Activated CD8-positive, alpha-beta memory T cell treated with anti-CD3 and anti-CD28 coated beads, Interleukin-2, amount 10 ng/mL, durations not matched to agents 7 days and 5 days (primary cell): ENCODE measurements around the gene SLC5A5. TPM values are rescaled to one million over a fixed set of nuclear protein-coding genes. Genes with fewer than 3 reads are reported as not detected.
A peak's percentile ranks its signal among the peaks of the same experiment; 100 is the strongest.

Source experiments
- ATAC-seq: fragments of 150-1000 bp; cut with Tn5 transposase; one replicate; pipeline ENCODE4 v1.10.0; 2021; ENCODE audit warnings: moderate library complexity
- CTCF ChIA-PET: fragments of 350-600 bp; sonication (Branson Sonifier 250); formaldehyde crosslinking; loops from one replicate; lab custom pipeline; 2021; ENCODE audit warnings: antibody characterized with exemption; lab: Charles Lee
- DNase-seq: peaks from one replicate; pipeline ENCODE4 v3.0.0-alpha.2; 2020
- H3K27ac Mint-ChIP-seq: one replicate; pipeline ENCODE4 v1.8.0; 2021; ENCODE audit warnings: mild to moderate bottlenecking, mixed read lengths
- H3K27me3 Mint-ChIP-seq: one replicate; pipeline ENCODE4 v1.8.0; 2021; ENCODE audit warnings: mixed read lengths
- H3K36me3 Mint-ChIP-seq: one replicate; pipeline ENCODE4 v1.8.0; 2021; ENCODE audit warnings: mild to moderate bottlenecking, mixed read lengths
- H3K4me1 Mint-ChIP-seq: one replicate; pipeline ENCODE4 v1.8.0; 2021; ENCODE audit warnings: mixed read lengths
- H3K4me3 Mint-ChIP-seq: one replicate; pipeline ENCODE4 v1.8.0; 2021; ENCODE audit warnings: mild to moderate bottlenecking, moderate library complexity, mixed read lengths
- H3K9me3 Mint-ChIP-seq: one replicate; pipeline ENCODE4 v1.8.0; 2022; ENCODE audit warnings: low read depth, mixed read lengths
- total RNA-seq, 2 experiments: library from RNA; stranded (reverse); gene quantifications; one replicate each; pipeline ENCODE4 v1.2.3, GENCODE V29; 2021

The SLC5A5 gene
- under 1 TPM; 0.59 to 0.73 TPM for total RNA-seq

GRCh38 chr19:17871878-17872250 lies at the start of gene SLC5A5:
TSS of gene SLC5A5 (plus strand) at chr19:17871945. CDS start at chr19:17872320, 375 bp downstream.
- H3K27me3 Mint-ChIP-seq = peaks cover 2% of the 10 kb centered on the region
- peaks cover 22% of the 10 kb centered on the region for H3K4me1 Mint-ChIP-seq
- CTCF ChIA-PET = interaction anchor here (0.6 to 5.0 kb wide), 8 partner anchors 8 to 126 kb away, joined by 3 to 55 read pairs (median 4); partner anchors contain the start of genes CCDC124 and RPL18A
- ATAC-seq = peak; percentile 8
- peak within 1 kb of the TSS; percentile 77 for H3K4me3 Mint-ChIP-seq
- DNase-seq = no peak
- peak within 1 kb of the TSS; percentile 64 for H3K27ac Mint-ChIP-seq
- no peaks in the 10 kb centered on the region for H3K9me3 Mint-ChIP-seq
- H3K36me3 Mint-ChIP-seq = no peaks in the 10 kb centered on the region

GRCh38 chr19:17824339-17824738 lies 47.4 kb upstream of the SLC5A5 start:
- Mint-ChIP-seq H3K4me1 (no peaks in the 10 kb centered on the region), H3K27ac (no peak overlapping the region), H3K36me3 (peaks cover 25% of the 10 kb centered on the region), H3K27me3 (no peaks in the 10 kb centered on the region), H3K9me3 (no peaks in the 10 kb centered on the region), H3K4me3 (no peak overlapping the region)
- CTCF ChIA-PET = interaction anchor here (1.0 to 1.1 kb wide), 2 partner anchors 11 to 433 kb away, joined by 3 read pairs; no protein-coding TSS in a partner anchor
- DNase-seq (no peak), ATAC-seq (no peak)

- Mint-ChIP-seq H3K4me1 (no peaks in the 10 kb centered on the region), H3K4me3 (no peak overlapping the region), H3K27me3 (no peaks in the 10 kb centered on the region), H3K9me3 (no peaks in the 10 kb centered on the region), H3K36me3 (peaks cover 39% of the 10 kb centered on the region), H3K27ac (no peak overlapping the region)
- no peak for DNase-seq
- ATAC-seq = no peak
- CTCF ChIA-PET = interaction anchor here (0.6 to 1.1 kb wide), 2 partner anchors 29 to 114 kb away, joined by 3 to 4 read pairs; no protein-coding TSS in a partner anchor
Observed at GRCh38 chr19:17826508-17827056, 45.2 kb upstream of the SLC5A5 start.

- DNase-seq = no peak
- Mint-ChIP-seq H3K27me3 (no peaks in the 10 kb centered on the region), H3K36me3 (peaks cover 64% of the 10 kb centered on the region), H3K27ac (no peak overlapping the region), H3K4me1 (peaks cover 6% of the 10 kb centered on the region), H3K9me3 (peaks cover 3% of the 10 kb centered on the region), H3K4me3 (no peak overlapping the region)
- ATAC-seq = no peak
- CTCF ChIA-PET = interaction anchor here (0.7 to 1.5 kb wide), 2 partner anchors 29 to 103 kb away, joined by 3 to 4 read pairs; partner anchors contain the start of gene RPL18A
Observed at GRCh38 chr19:17829855-17830566, 41.7 kb upstream of the SLC5A5 start.

GRCh38 chr19:17830567-17831418 lies 41.0 kb upstream of the SLC5A5 start:
- no peak overlapping the region for H3K27ac Mint-ChIP-seq
- ATAC-seq (peak; percentile 76), DNase-seq (peak; percentile 65)
- no peak overlapping the region for H3K4me3 Mint-ChIP-seq
- H3K27me3 Mint-ChIP-seq = no peaks in the 10 kb centered on the region
- H3K36me3 Mint-ChIP-seq = peaks cover 69% of the 10 kb centered on the region
- H3K4me1 Mint-ChIP-seq = peaks cover 14% of the 10 kb centered on the region
- CTCF ChIA-PET = interaction anchor here (1.5 kb wide), 1 partner anchor 104 kb away, joined by 3 read pairs; no protein-coding TSS in a partner anchor
- peaks cover 3% of the 10 kb centered on the region for H3K9me3 Mint-ChIP-seq

- Mint-ChIP-seq H3K27me3 (no peaks in the 10 kb centered on the region), H3K27ac (no peak overlapping the region), H3K36me3 (peaks cover 69% of the 10 kb centered on the region), H3K4me1 (peaks cover 16% of the 10 kb centered on the region), H3K9me3 (peaks cover 3% of the 10 kb centered on the region), H3K4me3 (no peak overlapping the region)
- ATAC-seq (no peak), DNase-seq (no peak)
- CTCF ChIA-PET = interaction anchor here (1.4 to 1.5 kb wide), 2 partner anchors 24 to 128 kb away, joined by 3 to 4 read pairs; no protein-coding TSS in a partner anchor
Observed at GRCh38 chr19:17831419-17831888, 40.3 kb upstream of the SLC5A5 start.

GRCh38 chr19:17832443-17833208 lies 39.1 kb upstream of the SLC5A5 start:
- CTCF ChIA-PET = interaction anchor here (1.0 to 1.5 kb wide), 3 partner anchors 13 to 129 kb away, joined by 3 to 5 read pairs (median 4); no protein-coding TSS in a partner anchor
- Mint-ChIP-seq H3K9me3 (peaks cover 3% of the 10 kb centered on the region), H3K36me3 (peaks cover 71% of the 10 kb centered on the region), H3K27ac (no peak overlapping the region), H3K4me1 (peaks cover 16% of the 10 kb centered on the region), H3K27me3 (no peaks in the 10 kb centered on the region), H3K4me3 (no peak overlapping the region)
- ATAC-seq (no peak), DNase-seq (no peak)

- H3K9me3 Mint-ChIP-seq = peaks cover 3% of the 10 kb centered on the region
- CTCF ChIA-PET = interaction anchor here (1.2 kb wide), 1 partner anchor 13 kb away, joined by 3 read pairs; the partner anchor contains the start of gene INSL3
- peak; percentile 64 for DNase-seq
- H3K27ac Mint-ChIP-seq = no peak overlapping the region
- no peaks in the 10 kb centered on the region for H3K27me3 Mint-ChIP-seq
- peaks cover 18% of the 10 kb centered on the region for H3K4me1 Mint-ChIP-seq
- peaks cover 70% of the 10 kb centered on the region for H3K36me3 Mint-ChIP-seq
- no peak overlapping the region for H3K4me3 Mint-ChIP-seq
- peak; percentile 17 for ATAC-seq
Observed at GRCh38 chr19:17834350-17835181, 37.2 kb upstream of the SLC5A5 start.

GRCh38 chr19:17835182-17836006 lies 36.4 kb upstream of the SLC5A5 start:
- Mint-ChIP-seq H3K4me1 (peaks cover 18% of the 10 kb centered on the region), H3K4me3 (no peak overlapping the region), H3K9me3 (peaks cover 3% of the 10 kb centered on the region), H3K27me3 (no peaks in the 10 kb centered on the region), H3K27ac (peak overlapping the region; percentile 35), H3K36me3 (peaks cover 70% of the 10 kb centered on the region)
- ATAC-seq = no peak
- no peak for DNase-seq
- CTCF ChIA-PET = interaction anchor here (1.0 kb wide), 1 partner anchor 85 kb away, joined by 3 read pairs; the partner anchor contains the start of gene FCHO1

- H3K27ac Mint-ChIP-seq = no peak overlapping the region
- no peak for ATAC-seq
- H3K4me1 Mint-ChIP-seq = peaks cover 18% of the 10 kb centered on the region
- no peak overlapping the region for H3K4me3 Mint-ChIP-seq
- CTCF ChIA-PET = no interaction called here
- DNase-seq = no peak
- no peaks in the 10 kb centered on the region for H3K27me3 Mint-ChIP-seq
- H3K9me3 Mint-ChIP-seq = peaks cover 3% of the 10 kb centered on the region
- H3K36me3 Mint-ChIP-seq = peaks cover 68% of the 10 kb centered on the region
Observed at GRCh38 chr19:17836530-17836929, 35.2 kb upstream of the SLC5A5 start.

GRCh38 chr19:17837972-17838371 lies 33.8 kb upstream of the SLC5A5 start:
- Mint-ChIP-seq H3K9me3 (no peaks in the 10 kb centered on the region), H3K27me3 (no peaks in the 10 kb centered on the region), H3K27ac (no peak overlapping the region), H3K36me3 (peaks cover 64% of the 10 kb centered on the region), H3K4me1 (peaks cover 18% of the 10 kb centered on the region), H3K4me3 (no peak overlapping the region)
- ATAC-seq (no peak), DNase-seq (no peak)
- CTCF ChIA-PET = interaction anchor here (0.7 kb wide), 1 partner anchor 56 kb away, joined by 4 read pairs; no protein-coding TSS in a partner anchor
